LNCaP clone FGC (cell line): ENCODE data around the gene KRT8.

Experiments used
- DNase-seq: peaks from one replicate; pipeline ENCODE4 v3.0.0-alpha.2; 2011; ENCODE audit warnings: low read depth
- H3K4me3 ChIP-seq: 2 replicates; pipeline ENCODE4 v1.5.1; 2011; ENCODE audit warnings: mild to moderate bottlenecking, low read depth, low read length, control low read depth
- TF ChIP-seq, protein P1 (sequence below): IDR thresholded peaks from 2 replicates; pipeline ENCODE4 v1.5.1; 2012; ENCODE audit warnings: mild to moderate bottlenecking; ENCODE audit not compliant: control insufficient read depth, insufficient read depth; ENCODE audit errors: extremely low read depth

Gene KRT8

DNA sequence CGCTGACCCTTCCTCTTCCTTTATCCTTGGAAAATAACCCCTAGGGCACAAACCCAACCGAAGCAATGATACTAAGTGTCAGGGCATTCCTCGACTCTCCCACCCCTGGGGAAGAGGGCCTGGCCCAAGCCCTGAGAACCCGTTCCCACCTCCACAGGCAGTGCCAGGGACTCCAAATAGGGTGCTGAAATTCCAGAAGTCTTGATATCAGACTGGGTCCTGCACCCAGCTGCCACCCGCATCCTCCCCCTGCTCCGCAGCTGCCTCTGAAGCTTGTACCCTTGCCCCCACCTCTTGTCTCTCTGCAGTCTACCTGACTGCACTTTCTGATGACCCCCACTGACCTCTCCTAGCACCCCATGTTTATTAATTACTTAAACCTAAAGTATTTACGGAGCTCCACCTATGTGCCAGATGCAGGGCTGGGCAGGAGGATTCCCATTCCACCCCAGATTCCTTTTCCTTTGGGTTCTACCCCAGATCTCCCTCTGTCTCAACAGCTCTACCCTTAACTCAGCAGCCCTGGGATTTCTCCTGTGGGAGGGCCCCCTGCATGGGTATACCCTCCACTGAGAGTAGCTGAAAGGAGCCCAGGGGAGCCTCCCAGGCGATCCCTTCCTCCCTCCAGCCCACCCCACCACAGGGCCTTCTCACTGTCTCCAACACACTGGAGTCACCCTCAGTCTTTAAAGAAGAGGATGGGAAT lies 40.0 kb upstream of the KRT8 start:
- no peak for DNase-seq
- H3K4me3 ChIP-seq = no peak overlapping the region
- TF ChIP-seq, protein P1, sequence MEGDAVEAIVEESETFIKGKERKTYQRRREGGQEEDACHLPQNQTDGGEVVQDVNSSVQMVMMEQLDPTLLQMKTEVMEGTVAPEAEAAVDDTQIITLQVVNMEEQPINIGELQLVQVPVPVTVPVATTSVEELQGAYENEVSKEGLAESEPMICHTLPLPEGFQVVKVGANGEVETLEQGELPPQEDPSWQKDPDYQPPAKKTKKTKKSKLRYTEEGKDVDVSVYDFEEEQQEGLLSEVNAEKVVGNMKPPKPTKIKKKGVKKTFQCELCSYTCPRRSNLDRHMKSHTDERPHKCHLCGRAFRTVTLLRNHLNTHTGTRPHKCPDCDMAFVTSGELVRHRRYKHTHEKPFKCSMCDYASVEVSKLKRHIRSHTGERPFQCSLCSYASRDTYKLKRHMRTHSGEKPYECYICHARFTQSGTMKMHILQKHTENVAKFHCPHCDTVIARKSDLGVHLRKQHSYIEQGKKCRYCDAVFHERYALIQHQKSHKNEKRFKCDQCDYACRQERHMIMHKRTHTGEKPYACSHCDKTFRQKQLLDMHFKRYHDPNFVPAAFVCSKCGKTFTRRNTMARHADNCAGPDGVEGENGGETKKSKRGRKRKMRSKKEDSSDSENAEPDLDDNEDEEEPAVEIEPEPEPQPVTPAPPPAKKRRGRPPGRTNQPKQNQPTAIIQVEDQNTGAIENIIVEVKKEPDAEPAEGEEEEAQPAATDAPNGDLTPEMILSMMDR = no peak

DNA sequence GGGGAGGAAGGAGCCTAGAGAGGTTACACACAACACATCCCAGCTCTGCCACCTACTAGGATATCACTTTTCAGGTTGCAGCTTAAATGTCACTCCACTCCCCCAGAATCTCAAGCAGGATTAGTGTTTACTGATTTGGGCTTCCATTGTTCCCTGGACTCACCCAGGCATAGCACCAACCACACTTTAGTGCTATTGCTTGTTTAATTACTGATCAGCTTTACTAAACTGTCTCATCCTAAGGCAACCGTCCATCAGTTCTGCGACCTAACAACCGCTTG lies 38.0 kb upstream of the KRT8 start:
- H3K4me3 ChIP-seq = no peak overlapping the region
- no peak for DNase-seq
- TF ChIP-seq, protein P1 = no peak

DNA sequence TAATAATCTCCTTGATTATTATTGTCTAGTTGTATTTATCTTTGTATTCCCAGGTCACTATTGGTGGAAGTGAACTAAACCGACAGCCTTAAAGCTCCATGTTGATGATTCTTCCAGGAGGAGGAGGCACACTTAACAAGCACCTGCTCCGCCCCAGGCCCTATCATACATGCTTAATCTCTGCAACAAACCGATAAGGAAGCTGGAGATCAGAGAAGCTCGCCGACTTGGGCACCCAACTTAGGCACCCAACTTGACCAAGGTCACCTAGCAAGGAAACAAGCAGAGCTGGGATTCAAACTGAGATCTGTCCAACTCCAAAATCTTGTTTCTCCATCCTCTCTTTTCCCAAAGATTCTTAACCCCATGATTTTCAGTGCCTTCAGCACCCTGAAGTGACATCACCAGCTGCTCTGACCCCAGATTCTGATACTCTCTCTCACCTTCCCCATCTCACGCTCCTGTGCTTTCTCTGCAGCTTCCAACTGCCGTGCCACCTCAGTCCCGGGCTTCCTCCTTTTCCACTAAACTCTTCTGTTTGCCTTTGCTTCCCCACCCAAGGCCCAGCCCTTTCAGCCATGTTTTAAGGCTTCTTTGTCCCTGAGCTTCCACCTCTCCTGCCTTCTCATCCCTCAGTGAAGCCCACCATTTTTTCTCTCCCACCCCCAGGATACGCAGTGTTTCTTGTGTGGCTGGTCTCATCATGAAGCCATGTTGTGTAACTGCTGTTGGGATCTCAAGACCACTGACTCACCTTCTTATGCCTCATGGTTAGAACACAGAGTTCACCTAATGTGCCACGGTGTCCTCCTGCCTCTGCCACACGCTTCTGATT lies 37.4 kb upstream of the KRT8 start:
- no peak for DNase-seq
- TF ChIP-seq, protein P1 = no peak
- H3K4me3 ChIP-seq = no peak overlapping the region

DNA sequence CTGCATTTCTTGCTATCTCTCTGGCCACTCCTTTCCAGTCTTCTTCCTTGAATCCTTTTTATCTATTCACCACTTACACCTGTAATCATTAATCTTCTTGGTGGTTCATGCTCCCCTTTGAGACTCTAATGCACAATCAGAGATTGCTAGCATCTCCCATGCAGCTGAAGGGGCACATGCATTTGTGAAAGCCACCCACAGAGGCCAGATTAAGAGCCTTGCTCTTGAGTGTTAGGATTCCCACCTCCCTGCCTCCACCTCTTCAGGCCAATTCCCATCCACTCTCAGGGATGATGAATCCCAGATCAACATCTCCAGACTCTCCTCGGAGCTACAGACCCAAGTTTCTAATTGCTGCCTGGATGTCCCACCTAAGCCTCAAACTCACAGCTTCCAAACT lies 24.7 kb upstream of the KRT8 start:
- TF ChIP-seq, protein P1 = no peak
- H3K4me3 ChIP-seq = no peak overlapping the region

DNA sequence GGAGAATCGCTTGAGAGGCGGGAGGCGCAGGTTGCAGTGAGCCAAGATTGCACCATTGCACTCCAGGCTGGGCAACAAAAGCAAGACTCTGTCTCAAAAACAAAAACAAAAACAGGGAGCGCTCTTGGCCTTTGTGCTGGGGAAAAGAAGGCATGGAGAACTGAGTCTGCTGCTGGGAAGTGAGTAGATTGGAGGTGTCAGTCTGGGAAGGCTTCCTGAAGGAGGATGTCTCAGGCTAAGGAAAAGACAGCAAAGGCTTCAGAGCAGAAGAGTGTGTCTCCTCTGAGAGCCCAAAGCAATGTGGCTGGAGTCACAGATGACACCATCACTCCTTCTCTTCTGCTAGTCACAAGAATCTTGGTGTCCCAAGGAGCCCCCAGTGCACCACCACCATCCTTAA lies 23.1 kb upstream of the KRT8 start:
- DNase-seq = no peak
- TF ChIP-seq, protein P1 = no peak
- no peak overlapping the region for H3K4me3 ChIP-seq

More for the DNA sequence above, 24.7 kb upstream of the KRT8 start:
- no peak for DNase-seq

DNA sequence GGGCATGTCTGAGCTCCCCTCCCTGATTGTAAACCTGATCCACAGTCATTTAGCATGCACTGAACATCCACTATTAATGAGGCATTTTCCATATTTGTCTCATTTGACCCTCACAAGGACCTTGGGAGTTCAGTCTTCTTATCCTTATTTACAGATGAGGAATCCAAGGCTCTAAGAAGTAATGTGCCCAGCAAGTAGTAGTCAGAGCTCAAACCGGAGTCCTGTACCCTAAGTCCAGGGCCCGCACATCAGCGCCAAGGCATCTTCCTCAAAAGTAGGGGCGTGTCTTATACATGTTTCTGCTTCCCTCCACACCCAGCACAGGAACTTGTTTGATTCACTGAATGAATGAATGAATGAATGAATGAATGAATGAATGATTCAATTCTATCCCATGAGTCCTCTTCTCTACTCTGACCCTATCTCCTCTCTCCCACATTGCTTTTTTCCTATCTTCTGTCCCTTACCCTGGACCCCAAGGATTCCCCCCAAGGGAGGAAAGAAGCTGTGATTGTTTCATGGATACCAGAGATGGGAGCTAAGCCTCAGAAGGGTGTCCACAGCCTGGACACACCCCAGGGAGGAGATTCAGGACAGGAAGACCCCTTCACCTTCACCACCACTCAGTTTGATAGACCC lies 21.8 kb upstream of the KRT8 start:
- H3K4me3 ChIP-seq = no peak overlapping the region
- TF ChIP-seq, protein P1 = no peak
- DNase-seq = no peak
